Measurements from ENCODE around the gene ARPP21.

The ARPP21 gene

DNA sequence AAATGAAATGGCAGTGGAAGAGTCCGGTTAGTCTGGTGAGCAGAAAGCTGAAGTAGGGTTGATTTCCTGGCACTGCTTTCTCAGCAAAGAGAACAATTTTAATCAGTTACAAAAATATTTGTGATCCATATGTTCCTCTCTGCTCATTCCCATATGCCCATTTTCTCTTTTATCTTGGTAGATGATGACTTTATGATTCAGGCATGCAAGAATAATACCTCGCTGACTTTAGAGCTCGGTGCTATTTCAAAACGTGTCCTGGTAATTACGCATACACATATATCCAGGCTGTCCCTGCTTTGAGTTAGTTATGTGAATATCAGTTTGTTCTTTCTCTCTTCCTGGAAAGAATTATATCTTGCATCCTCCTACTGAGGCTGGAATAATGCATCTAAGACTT, 38.5 kb downstream of the ARPP21 start:
- no peak for DNase-seq

DNA sequence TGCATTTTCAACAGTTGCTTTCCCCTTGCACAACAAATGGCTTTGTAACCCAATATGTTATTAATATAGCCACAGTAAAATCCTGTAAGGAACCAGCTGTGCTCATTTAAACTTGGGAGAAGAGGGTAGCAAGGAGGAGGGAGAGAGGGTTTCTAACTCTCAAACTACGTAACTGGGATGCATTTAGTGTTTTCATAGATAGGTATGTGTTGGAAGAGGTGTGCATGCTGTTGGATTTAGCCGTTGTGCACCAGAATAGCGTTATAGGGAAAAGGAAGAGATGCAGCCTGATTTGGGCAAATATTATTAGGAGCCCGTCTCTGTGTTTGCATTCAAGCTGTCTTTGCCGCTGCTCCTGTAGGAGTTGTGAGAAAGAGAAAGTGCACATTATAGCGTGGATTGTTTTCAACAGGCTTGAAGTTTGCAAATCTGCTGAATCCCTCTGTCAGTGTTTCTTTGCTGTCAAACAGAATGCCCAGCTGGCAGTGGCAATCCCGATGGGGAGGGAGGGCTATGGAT, 39.4 kb downstream of the ARPP21 start:
- DNase-seq = no peak

DNA sequence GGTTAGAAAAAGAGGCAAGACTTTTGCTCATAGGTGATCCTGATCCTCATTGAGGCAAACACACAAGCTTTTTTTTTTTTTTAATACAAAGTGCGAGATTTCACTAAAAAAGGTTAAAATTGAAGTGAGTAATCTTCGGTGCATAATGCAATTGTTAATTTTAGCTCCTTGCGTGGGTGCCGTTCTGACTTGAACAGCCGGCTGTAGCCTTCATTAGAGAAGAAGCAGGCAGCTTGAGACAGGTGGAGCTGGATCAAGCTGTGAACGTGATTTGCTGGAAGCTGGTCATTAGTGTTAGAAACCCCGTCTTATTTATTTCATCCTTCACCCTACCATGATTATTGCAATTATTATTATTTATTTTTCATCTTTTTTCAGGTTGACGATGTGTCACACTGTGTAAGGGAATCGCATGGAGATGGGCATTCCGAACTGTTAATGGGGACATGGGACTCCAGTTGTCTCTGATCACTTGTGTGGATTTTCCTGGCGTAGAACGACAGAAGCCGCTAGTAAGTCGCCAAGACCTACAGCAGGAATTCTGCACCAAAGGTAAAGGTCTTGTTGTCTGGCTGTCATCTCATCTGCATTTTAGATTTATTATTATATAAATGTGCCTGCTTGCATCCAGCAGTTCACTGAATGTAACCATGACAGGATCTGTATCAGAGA, 40.2 kb downstream of the ARPP21 start:
- no peak for DNase-seq

DNA sequence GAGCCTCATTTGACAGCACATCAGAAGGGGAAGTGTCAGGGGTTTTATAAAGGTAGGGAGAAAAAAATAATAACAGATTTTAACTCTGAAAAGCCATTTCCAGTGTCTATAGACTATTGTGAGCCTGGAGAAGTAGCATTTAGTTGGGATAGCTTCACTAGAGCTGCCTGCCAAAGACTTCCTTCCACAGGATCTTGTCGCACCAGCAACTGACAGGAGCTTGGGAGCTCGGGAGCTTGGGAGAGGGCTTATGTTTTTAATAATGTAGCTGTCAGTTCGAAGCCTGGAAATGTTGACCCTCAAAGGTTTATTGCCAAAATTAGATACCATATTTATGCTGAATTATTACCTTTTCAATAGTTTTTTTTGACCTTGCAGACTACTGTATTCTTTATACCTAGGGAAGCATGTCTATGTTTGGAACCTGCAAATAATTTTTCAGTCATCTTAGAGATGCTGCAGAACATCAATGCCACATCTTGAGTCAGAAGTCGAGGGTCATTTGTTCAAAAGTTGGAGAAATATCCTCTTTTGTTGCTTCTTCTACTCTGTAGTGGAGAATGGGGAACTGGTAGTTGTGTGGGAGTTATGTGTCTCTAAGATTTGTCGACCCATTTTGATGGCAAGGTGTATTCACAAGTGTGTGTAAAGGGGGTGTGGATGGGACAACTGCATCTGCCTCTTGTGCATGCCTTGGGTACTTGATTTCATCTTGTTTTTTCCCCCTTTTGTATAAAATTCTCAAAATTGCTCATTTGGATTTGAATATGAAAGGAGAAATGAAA, 41.7 kb downstream of the ARPP21 start:
- no peak for DNase-seq

DNA sequence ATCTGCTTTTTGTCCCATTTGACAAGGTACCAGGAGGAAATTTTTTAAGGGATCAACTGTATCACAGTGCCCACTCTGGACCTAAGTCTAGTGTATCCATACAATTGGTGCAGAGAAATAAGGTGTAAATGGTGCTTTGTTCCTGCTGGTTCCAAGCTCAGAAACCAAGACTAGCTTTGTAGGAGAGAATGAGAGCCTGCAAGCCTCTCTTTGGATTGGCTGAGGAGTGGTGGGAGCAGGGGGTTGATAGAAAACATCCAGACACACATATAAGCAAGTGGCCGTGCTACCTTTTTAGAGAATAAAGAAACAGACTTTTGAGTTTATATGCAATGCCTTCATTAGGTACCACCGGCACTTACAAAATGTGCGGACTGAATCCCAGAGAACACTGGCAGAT, 45.8 kb downstream of the ARPP21 start:
- no peak for DNase-seq

DNA sequence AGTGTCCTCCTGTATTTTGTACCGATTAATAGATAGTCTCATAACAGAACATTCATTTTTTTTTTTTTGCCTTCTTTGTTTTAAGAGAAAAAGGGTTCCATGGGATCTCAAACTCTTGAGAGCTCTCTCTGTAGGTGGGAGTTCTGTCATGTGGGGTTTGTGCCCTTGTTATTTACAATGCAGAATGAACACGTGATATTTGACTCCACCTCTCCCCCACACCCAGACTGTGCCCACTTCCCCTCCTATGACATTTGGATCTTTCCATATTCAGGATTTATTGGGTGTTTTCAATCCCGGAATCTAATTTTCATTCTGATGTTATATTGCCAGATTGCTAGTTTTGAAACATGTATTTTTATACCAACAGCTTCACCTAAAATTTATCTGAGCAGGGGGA, 49.5 kb downstream of the ARPP21 start:
- DNase-seq = no peak

DNA sequence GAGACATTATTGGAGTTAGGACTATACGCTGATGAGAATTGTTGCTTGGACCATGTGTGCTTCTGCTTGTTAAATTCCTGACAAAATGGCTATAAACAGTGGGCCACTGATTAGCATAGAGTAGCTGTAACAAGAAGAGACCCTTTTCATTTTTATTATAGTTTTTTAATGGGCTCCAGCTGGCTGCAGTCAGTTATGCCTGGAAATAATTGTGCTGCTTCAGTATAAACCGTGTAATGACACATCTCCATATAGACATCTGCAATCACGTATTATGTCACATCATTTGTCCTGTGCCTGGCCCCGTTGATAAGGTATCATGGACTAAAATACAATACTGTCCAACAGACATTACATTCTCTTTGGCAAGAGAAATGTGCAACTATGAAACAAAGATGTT, 50.9 kb downstream of the ARPP21 start:
- no peak for DNase-seq

DNA sequence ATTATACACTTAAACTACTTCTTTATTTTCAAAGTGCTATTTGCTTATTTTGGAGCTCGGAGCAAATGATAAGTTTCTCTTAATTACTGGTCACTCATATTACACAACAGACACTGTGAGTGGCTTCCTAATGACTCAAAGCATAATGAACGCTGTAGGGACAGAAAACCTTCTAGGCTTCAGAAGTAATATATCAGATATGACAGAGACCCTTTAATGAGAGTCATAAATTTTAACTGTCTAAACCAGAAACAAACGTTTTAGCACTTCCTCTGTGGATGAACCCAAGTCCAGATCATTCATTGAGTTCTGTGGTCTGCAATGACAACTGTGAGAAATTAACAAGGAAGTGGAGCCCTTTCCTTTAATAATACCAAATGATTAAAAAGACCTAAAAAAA, 66.6 kb downstream of the ARPP21 start:
- no peak for DNase-seq

DNA sequence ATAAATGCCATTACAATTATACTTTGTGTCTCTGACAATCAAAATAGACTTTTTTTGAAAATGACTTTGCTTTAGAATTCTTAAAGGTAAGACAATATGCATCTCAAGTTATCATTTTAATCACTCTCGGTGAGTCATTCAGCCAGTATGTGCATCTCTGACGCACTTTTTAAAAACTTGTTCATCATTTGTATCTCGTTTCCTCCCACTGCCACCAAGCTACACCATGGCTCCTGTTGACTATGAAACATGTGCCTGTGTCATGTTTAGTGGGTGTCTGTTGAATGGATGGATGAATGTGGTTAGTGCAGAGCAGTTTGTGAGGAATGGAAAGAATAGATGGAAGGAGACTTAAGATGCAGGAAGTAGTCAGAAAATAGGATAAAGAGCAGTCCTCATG, 68.6 kb downstream of the ARPP21 start:
- DNase-seq = no peak

DNA sequence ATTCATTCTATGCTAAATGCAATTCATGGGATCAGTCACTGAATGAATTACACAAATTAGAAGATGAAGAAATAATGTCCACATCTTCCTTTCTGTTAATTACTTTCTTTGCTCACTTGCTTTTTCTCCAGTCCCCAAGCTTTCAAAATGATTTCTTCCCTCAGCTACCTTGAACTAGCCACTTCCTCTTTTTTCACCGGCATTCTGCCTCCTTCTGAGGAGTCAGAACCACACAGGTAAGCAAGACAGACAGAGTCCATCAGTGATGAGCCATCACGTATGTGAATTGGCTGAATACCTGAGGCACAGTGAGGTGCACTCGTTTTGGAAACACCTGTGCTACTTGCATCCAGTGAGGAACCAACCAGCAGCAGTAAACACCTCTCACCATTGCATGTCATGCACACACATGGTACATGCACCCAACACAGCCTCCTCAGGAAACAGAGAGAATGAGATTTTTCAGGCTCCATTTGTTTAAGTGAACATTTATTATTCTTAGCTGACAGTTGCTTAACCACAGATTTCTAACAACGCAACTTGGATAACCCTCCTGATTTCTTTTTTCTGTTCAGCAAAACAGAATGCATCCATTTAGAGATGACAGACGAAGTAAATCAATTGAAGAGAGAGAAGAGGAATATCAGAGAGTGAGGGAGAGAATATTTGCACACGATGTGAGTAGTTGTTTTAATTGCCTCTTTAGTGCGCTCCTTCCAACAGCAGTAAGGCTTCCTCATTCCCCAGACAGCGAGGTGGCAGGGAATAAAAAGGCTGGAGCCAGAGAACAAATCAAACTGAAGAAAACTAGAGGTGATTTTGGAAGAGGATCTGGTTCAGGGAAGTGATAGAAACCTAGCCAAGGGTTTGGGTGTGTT, 69.3 kb downstream of the ARPP21 start:
- no peak for DNase-seq

DNA sequence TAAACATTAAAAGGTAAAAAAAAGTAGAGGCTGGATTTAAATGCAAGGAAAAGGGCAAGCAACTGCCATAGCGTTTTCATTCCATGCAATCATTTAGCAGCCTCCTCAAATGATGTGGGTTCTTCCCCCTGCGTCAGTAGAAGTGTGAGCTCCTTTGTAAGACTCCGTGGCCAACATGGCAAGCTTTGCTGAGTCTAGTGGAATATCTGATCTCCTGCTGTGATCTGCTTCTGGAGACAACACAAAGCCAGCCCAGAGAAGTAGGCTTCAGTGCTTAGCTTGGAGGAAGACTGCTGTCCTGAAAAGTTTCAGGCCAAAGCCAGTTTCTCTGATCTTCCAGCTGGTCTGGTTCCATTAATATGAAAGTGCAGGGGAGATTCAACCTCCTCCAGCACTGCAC, 70.4 kb downstream of the ARPP21 start:
- no peak for DNase-seq

DNA sequence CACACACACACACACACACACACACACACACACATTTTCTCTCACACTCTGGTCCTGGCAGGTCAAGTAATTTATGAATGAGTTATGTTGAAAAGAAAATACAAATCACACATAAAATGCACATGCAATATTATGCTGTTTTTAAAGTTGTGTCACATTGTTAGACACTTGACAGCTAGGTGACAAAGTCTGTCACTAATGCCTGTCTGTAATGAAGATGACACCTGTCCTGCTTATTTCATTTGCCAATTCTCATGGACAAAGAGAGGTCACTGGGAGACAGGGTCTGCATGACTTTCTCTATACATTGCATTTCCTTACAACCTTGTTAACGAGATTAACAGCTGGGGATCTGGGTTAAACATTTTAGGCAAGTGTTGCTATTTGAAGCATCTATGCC, 71.2 kb downstream of the ARPP21 start:
- no peak for DNase-seq

DNA sequence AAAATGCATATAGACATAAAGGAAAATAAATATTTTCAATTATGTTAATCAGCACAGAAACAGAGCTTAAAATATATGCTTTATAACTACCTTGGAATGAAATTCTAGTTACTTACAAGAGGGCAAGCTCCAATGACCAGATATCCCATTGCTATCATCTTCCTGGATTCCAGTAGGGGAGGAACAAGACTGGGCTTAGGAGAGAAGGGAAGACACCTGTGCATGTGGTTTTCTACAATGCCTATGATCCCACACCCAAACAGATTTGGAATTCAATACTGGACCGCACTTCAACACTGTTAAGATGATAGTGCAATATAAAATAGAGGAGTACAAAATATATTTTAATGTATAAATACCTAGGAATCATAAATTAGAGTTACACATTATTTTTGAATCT, 79.6 kb downstream of the ARPP21 start:
- DNase-seq = no peak

DNA sequence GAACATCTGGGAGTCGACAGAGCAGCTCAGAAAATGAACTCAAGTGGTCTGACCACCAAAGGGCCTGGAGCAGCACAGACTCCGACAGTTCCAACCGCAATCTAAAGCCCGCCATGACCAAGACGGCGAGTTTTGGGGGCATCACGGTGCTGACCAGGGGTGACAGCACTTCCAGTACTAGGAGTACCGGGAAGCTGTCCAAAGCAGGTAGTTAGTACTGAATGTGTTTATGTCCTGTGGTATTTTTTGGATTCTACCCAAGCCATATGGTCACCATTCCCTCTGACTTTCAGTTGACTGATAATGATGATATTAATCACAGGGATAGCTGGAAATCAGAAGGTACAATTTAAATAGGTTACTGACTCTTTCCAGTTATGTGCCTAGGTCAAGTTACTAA, 82.3 kb downstream of the ARPP21 start:
- DNase-seq = no peak

DNA sequence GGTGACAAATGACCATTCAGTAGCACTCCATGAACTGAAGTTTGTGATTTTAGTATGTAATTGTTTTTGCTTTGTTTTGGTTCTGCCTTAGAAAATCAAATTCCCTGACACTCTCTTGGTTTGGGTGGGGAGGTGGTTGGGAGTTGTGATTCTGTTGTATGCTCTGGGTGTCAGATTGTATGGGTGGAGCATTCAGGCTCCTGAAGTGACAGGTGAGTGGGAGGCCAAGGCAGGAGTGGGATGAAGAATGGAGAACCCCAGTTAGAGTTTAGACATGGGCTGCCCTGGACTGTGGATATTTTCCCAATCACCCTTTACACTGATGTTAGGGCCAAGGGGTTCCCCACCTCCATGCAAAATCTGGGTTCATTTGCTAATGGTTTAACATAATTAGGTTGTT, 83.6 kb downstream of the ARPP21 start:
- no peak for DNase-seq

DNA sequence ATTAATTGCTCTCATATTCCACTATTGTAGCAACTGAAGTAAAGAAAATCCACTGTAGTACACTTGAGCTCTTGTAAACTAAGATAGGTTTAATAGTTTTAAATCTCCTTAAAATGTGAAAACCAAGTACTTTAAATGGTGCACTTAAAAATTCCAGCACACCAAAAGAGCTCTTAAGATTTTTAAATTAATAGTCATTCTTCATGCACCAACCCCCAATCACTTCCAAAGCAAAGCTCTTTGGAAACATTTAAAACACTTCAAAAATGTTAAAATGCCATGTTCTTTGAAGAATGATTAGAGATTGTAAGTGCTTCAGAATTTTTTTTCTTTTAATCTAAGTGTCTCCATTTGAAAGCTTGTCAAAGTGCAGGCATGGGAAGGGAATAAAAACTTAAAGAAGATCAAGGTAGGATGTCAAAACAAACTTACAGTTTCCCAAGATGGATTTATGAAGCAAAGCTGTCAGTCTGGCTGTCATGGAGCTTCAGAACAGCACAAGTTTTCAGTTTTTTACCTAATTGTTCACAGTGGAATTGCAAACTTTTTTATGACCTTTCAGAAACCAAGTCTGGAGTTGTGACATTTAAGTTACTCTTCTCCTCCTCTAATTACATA, 84.3 kb downstream of the ARPP21 start:
- no peak for DNase-seq

DNA sequence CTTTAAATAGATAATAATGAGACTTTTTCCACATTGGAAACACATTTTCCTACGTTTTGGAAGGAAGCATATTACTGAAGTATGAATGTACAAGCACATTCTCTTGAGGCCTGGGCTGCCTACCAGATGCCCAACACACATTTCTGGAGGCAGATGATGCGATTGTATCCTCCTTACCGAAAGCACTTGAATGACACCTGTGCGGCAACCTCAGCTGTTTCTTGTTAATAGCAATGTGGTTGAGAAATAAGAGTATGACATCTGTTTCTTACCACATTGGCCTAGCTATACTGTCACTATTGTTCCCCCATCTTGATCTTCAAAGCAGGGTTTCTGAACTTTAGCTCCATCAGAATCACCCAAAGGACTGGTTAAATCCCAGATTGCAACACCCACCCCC, 84.8 kb downstream of the ARPP21 start:
- DNase-seq = no peak

DNA sequence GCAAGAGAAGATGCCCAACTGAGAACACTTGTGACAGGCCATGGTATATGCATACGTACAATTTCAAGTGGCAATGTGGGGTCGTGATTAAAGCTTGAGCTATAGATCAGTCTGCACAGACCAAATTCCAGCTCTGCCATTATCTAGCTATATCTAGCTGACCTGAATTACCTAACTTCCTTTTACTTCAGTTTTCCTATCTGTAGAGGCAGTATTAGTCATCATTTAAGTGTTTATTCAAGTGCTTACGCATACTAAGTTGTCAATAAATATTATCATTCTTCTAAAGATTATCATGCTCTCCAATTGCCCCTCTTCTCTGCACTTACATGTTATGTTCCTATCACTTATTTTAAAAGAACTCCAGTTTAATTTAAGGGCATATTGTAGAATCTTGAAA, 87.9 kb downstream of the ARPP21 start:
- no peak for DNase-seq

DNA sequence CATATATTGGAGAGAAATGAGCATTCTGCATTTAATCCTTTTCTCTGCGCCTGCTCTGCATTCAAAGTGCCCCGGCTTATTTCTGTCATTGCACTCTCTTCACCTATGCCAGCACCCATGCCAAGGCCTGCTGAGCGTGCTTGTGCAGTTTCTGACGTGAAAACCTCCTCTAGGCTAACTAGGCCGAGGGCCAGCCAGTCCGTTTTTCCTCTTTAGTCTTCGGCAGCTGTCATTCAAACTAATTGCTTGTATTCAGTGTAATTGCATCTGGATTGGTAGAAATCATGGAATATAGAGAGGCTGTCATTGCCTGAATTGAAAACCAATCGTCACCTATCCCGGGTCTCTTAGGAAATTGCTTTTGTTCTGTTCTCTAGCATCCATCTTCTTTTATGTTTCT, 94.0 kb downstream of the ARPP21 start:
- no peak for DNase-seq

DNA sequence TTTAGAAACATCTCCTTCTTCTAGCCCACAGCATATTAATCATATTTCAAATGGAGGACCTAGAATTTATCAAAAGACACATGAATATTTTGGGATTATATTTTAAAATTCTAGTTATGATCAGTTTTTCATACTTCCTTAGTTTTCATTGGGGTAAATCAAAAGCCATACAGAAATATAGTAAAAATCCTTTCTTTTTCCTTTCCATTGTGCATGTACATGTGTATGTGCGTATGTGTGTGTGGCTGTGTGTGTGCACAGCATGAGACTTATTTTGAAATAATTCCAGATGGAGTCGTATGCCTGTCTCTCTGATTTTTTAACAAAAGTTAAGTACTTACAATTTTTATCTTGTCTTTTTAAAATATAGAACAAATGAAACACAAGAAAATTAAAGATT, 94.5 kb downstream of the ARPP21 start:
- no peak for DNase-seq

DNA sequence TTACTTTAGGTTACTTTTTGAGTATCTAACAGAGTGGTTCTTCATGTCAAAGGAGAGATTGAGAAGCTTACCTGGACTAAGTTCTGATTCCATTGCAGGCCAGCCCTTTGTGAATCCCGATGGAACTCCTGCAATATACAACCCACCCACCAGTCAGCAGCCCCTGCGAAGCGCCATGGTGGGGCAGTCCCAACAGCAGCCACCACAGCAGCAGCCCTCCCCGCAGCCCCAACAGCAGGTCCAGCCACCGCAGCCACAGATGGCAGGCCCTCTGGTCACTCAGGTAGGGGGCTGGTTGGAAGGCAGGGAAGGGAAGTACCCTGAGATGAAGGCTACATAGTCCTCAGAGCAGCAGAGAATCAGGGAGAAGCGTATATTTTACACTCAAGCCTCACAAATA, 97.8 kb downstream of the ARPP21 start:
- no peak for DNase-seq

DNA sequence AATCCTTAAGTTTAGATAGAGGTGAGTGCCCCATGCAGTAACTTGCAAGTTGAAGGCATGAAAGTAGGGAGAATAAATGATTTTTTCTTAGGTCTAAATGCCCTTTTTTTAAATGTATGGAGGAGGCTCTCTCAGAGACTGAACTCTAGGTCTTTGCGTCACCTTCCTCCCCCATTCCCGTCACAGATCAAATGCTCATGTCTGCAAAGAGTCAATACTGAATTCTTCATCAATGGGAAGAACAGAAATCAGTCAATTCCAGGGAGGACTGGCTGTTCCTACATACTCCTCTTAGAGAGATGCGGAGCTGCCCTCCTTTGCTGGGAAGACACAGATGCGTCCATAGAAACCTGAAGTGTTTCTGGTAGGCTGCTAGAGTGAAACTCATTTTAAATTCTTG, 98.2 kb downstream of the ARPP21 start:
- DNase-seq = no peak
